WTC11 (cell line): ENCODE results near the gene GJD2. TPM values are rescaled to one million over a fixed set of nuclear protein-coding genes. Genes with fewer than 3 reads are reported as not detected.

ENCODE experiments used
- ATAC-seq: fragments of 200-7000 bp; cut with Tn5 transposase; 2 replicates; pipeline ENCODE4 v1.10.0; 2021; ENCODE audit warnings: mild to moderate bottlenecking, moderate library complexity
- CTCF ChIA-PET: fragments of 300-600 bp; sonication (Branson Sonifier 250); formaldehyde crosslinking; loops from one replicate; lab custom pipeline; 2021; ENCODE audit warnings: antibody characterized with exemption; lab: Charles Lee
- POLR2A ChIA-PET: fragments of 350-600 bp; sonication (Branson Sonifier 250); formaldehyde crosslinking; loops from one replicate; lab custom pipeline; 2021; ENCODE audit warnings: antibody characterized with exemption; lab: Charles Lee
- DNase-seq: peaks from one replicate; pipeline ENCODE4 v3.0.0; 2021; ENCODE audit warnings: low spot score
- H3K27ac Mint-ChIP-seq: 2 replicates; pipeline ENCODE4 v1.8.0; 2021; ENCODE audit warnings: mixed read lengths
- H3K27me3 Mint-ChIP-seq: 2 replicates; pipeline ENCODE4 v1.8.0; 2021; ENCODE audit warnings: low read depth, mild to moderate bottlenecking, moderate library complexity, mixed read lengths
- H3K36me3 Mint-ChIP-seq: 2 replicates; pipeline ENCODE4 v1.8.0; 2021; ENCODE audit warnings: mixed read lengths
- H3K4me1 Mint-ChIP-seq: 2 replicates; pipeline ENCODE4 v1.8.0; 2022; ENCODE audit warnings: mixed read lengths
- H3K4me3 Mint-ChIP-seq: 2 replicates; pipeline ENCODE4 v1.8.0; 2021; ENCODE audit warnings: mild to moderate bottlenecking, moderate library complexity, mixed read lengths
- H3K9me3 Mint-ChIP-seq: 2 replicates; pipeline ENCODE4 v1.8.0; 2021; ENCODE audit warnings: mixed read lengths
- CREB1 ChIP-seq: sonication (generic); formaldehyde crosslinking; IDR thresholded peaks from 2 replicates; pipeline ENCODE4 v1.8.0; 2023; ENCODE audit warnings: mild to moderate bottlenecking, missing genetic modification reagents
- EMX1 ChIP-seq: fragments of 250-450 bp; sonication (Bioruptor Pico); IDR thresholded peaks from 2 replicates; pipeline ENCODE4 v1.8.0; 2021; ENCODE audit warnings: mild to moderate bottlenecking
- FOXJ3 ChIP-seq: sonication (generic); formaldehyde crosslinking; IDR thresholded peaks from 2 replicates; pipeline ENCODE4 v1.9.0; 2021; ENCODE audit warnings: missing genetic modification reagents, mild to moderate bottlenecking, borderline replicate concordance
- FOXK1 ChIP-seq: sonication (generic); formaldehyde crosslinking; IDR thresholded peaks from 2 replicates; pipeline ENCODE4 v1.8.0; 2022; ENCODE audit warnings: mild to moderate bottlenecking, moderate library complexity, missing genetic modification reagents
- FOXP1 ChIP-seq: sonication (generic); formaldehyde crosslinking; IDR thresholded peaks from 2 replicates; pipeline ENCODE4 v1.8.0; 2022; ENCODE audit warnings: missing genetic modification reagents, mild to moderate bottlenecking, moderate library complexity, borderline replicate concordance
- PRRX2 ChIP-seq: fragments of 250-450 bp; sonication (Bioruptor Pico); IDR thresholded peaks from 2 replicates; pipeline ENCODE4 v1.8.0; 2021; ENCODE audit warnings: mild to moderate bottlenecking
- RORB ChIP-seq: fragments of 250-450 bp; sonication (Bioruptor Pico); IDR thresholded peaks from 2 replicates; pipeline ENCODE4 v1.9.0; 2021; ENCODE audit warnings: mild to moderate bottlenecking
- TEAD1 ChIP-seq: sonication (generic); formaldehyde crosslinking; IDR thresholded peaks from 2 replicates; pipeline ENCODE4 v1.8.0; 2022; ENCODE audit warnings: mild to moderate bottlenecking, missing genetic modification reagents
- ZNF671 ChIP-seq: fragments of 250-450 bp; sonication (Bioruptor Pico); IDR thresholded peaks from 2 replicates; pipeline ENCODE4 v1.8.0; 2021; ENCODE audit warnings: mild to moderate bottlenecking
- ZSCAN18 ChIP-seq: fragments of 250-450 bp; sonication (Bioruptor Pico); IDR thresholded peaks from 2 replicates; pipeline ENCODE4 v2.1.2; 2022; ENCODE audit warnings: mild to moderate bottlenecking, moderate library complexity
- total RNA-seq: library from RNA; stranded (reverse); gene quantifications from 3 replicates; pipeline ENCODE4 v1.2.3, GENCODE V29; 2021
- TF ChIP-seq, protein P1 (sequence below): sonication (generic); formaldehyde crosslinking; IDR thresholded peaks from 2 replicates; pipeline ENCODE4 v1.8.0; 2023; ENCODE audit warnings: mild to moderate bottlenecking, missing genetic modification reagents
- TF ChIP-seq, protein P2 (sequence below): sonication (generic); formaldehyde crosslinking; IDR thresholded peaks from 2 replicates; pipeline ENCODE4 v1.8.1; 2023; ENCODE audit warnings: mild to moderate bottlenecking, missing genetic modification reagents, moderate library complexity
- TF ChIP-seq, protein P3 (sequence below): fragments of 250-450 bp; sonication (Bioruptor Pico); IDR thresholded peaks from 2 replicates; pipeline ENCODE4 v1.9.0; 2021; ENCODE audit warnings: moderate library complexity, mild to moderate bottlenecking, inconsistent platforms, borderline replicate concordance
- TF ChIP-seq, protein P4 (sequence below): fragments of 250-450 bp; sonication (Bioruptor Pico); IDR thresholded peaks from 2 replicates; pipeline ENCODE4 v1.9.0; 2021; ENCODE audit warnings: mild to moderate bottlenecking
- TF ChIP-seq, protein P5 (sequence below): sonication (generic); formaldehyde crosslinking; IDR thresholded peaks from 2 replicates; pipeline ENCODE4 v1.8.1; 2023; ENCODE audit warnings: mild to moderate bottlenecking, missing genetic modification reagents
- TF ChIP-seq, protein P6 (sequence below): sonication (generic); formaldehyde crosslinking; IDR thresholded peaks from 2 replicates; pipeline ENCODE4 v1.8.1; 2023; ENCODE audit warnings: mild to moderate bottlenecking, missing genetic modification reagents, moderate library complexity
- TF ChIP-seq, protein P7 (sequence below): sonication (generic); formaldehyde crosslinking; IDR thresholded peaks from 2 replicates; pipeline ENCODE4 v1.8.1; 2023; ENCODE audit warnings: mild to moderate bottlenecking, moderate library complexity, missing genetic modification reagents

The GJD2 gene
- total RNA-seq, 1 experiment from 2014 or later: 0.22 TPM

GRCh38 chr15:34804113-34804512, 49.3 kb upstream of the GJD2 start:
- peaks cover 13% of the 10 kb centered on the region for H3K4me1 Mint-ChIP-seq
- H3K36me3 Mint-ChIP-seq: peaks cover 10% of the 10 kb centered on the region
- DNase-seq (no peak), ATAC-seq (no peak)
- no peak overlapping the region for H3K4me3 Mint-ChIP-seq
- no peak overlapping the region for H3K27ac Mint-ChIP-seq
- CTCF ChIA-PET: no interaction called here
- POLR2A ChIA-PET: no interaction called here
- H3K9me3 Mint-ChIP-seq: peaks cover 21% of the 10 kb centered on the region
- TF ChIP-seq, protein P1, sequence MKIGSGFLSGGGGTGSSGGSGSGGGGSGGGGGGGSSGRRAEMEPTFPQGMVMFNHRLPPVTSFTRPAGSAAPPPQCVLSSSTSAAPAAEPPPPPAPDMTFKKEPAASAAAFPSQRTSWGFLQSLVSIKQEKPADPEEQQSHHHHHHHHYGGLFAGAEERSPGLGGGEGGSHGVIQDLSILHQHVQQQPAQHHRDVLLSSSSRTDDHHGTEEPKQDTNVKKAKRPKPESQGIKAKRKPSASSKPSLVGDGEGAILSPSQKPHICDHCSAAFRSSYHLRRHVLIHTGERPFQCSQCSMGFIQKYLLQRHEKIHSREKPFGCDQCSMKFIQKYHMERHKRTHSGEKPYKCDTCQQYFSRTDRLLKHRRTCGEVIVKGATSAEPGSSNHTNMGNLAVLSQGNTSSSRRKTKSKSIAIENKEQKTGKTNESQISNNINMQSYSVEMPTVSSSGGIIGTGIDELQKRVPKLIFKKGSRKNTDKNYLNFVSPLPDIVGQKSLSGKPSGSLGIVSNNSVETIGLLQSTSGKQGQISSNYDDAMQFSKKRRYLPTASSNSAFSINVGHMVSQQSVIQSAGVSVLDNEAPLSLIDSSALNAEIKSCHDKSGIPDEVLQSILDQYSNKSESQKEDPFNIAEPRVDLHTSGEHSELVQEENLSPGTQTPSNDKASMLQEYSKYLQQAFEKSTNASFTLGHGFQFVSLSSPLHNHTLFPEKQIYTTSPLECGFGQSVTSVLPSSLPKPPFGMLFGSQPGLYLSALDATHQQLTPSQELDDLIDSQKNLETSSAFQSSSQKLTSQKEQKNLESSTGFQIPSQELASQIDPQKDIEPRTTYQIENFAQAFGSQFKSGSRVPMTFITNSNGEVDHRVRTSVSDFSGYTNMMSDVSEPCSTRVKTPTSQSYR (CRISPR knock-in tag): no peak
- TF ChIP-seq, protein P2, sequence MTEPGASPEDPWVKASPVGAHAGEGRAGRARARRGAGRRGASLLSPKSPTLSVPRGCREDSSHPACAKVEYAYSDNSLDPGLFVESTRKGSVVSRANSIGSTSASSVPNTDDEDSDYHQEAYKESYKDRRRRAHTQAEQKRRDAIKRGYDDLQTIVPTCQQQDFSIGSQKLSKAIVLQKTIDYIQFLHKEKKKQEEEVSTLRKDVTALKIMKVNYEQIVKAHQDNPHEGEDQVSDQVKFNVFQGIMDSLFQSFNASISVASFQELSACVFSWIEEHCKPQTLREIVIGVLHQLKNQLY (CRISPR knock-in tag): no peak
- TF ChIP-seq, protein P3, sequence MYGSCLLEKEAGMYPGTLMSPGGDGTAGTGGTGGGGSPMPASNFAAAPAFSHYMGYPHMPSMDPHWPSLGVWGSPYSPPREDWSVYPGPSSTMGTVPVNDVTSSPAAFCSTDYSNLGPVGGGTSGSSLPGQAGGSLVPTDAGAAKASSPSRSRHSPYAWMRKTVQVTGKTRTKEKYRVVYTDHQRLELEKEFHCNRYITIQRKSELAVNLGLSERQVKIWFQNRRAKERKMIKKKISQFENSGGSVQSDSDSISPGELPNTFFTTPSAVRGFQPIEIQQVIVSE (CRISPR knock-in tag): no peak
- TF ChIP-seq ZSCAN18 (CRISPR knock-in tag): no peak
- no peaks in the 10 kb centered on the region; the same call in 1 of the 2 replicates for H3K27me3 Mint-ChIP-seq

DNA sequence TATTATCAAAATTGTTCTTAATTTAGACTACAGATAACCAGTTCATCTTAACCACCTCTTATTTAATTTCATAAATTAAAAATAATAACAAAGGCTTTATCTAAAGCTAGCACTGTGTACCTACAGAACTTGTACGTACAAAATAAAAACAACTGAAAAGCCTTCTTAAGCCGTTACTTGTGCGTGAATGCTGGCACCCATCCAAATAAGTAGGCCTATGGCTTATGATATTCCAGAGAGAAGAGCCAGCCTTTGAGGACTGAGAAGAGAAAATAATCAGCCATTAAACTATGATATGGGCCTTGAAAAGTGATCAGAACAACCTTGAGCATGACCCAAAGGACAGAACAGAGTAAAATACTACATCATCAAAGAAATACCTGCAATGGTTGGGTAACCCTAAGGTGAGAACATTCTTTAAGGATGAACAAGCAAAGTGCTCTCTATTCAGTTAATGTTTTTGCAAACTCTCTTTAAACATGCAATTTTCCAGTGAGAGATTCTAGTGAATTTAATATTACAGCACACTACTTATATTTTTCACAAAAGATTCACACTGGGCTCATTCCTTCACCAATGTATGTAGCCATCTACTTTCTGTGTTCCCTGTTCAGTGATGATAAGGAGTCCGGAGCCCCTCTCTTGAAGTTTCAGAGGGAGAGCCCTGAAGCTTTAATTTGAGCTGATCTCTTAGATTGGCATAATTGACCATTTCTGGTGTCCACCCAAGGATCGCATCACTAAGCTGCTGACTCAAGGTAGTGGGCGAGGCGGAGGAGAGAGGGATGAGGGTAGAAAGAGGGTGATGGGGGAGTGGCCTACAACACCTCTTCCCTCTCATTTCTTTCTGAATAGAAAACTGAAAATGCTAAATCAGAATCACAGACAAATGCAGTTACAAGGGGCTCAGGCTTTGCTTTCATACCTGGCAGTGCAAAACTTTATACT, 48.3 kb upstream of the GJD2 start:
- peaks cover 10% of the 10 kb centered on the region for H3K36me3 Mint-ChIP-seq
- ChIA-PET POLR2A (no interaction called here), CTCF (no interaction called here)
- TF ChIP-seq TEAD1 (CRISPR knock-in tag): no peak
- TF ChIP-seq, protein P4, sequence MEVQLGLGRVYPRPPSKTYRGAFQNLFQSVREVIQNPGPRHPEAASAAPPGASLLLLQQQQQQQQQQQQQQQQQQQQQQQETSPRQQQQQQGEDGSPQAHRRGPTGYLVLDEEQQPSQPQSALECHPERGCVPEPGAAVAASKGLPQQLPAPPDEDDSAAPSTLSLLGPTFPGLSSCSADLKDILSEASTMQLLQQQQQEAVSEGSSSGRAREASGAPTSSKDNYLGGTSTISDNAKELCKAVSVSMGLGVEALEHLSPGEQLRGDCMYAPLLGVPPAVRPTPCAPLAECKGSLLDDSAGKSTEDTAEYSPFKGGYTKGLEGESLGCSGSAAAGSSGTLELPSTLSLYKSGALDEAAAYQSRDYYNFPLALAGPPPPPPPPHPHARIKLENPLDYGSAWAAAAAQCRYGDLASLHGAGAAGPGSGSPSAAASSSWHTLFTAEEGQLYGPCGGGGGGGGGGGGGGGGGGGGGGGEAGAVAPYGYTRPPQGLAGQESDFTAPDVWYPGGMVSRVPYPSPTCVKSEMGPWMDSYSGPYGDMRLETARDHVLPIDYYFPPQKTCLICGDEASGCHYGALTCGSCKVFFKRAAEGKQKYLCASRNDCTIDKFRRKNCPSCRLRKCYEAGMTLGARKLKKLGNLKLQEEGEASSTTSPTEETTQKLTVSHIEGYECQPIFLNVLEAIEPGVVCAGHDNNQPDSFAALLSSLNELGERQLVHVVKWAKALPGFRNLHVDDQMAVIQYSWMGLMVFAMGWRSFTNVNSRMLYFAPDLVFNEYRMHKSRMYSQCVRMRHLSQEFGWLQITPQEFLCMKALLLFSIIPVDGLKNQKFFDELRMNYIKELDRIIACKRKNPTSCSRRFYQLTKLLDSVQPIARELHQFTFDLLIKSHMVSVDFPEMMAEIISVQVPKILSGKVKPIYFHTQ (CRISPR knock-in tag): no peak
- no peak for TF ChIP-seq EMX1 (CRISPR knock-in tag)
- TF ChIP-seq, protein P5, sequence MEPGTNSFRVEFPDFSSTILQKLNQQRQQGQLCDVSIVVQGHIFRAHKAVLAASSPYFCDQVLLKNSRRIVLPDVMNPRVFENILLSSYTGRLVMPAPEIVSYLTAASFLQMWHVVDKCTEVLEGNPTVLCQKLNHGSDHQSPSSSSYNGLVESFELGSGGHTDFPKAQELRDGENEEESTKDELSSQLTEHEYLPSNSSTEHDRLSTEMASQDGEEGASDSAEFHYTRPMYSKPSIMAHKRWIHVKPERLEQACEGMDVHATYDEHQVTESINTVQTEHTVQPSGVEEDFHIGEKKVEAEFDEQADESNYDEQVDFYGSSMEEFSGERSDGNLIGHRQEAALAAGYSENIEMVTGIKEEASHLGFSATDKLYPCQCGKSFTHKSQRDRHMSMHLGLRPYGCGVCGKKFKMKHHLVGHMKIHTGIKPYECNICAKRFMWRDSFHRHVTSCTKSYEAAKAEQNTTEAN (CRISPR knock-in tag): no peak
- no peak for TF ChIP-seq PRRX2 (CRISPR knock-in tag)
- no peak for TF ChIP-seq RORB (CRISPR knock-in tag)
- TF ChIP-seq, protein P6, sequence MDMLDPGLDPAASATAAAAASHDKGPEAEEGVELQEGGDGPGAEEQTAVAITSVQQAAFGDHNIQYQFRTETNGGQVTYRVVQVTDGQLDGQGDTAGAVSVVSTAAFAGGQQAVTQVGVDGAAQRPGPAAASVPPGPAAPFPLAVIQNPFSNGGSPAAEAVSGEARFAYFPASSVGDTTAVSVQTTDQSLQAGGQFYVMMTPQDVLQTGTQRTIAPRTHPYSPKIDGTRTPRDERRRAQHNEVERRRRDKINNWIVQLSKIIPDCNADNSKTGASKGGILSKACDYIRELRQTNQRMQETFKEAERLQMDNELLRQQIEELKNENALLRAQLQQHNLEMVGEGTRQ: no peak
- no peak for TF ChIP-seq FOXK1 (CRISPR knock-in tag)
- TF ChIP-seq FOXJ3 (CRISPR knock-in tag): no peak
- TF ChIP-seq ZNF671 (CRISPR knock-in tag): no peak
- TF ChIP-seq, protein P1 (CRISPR knock-in tag): no peak
- TF ChIP-seq, protein P7, sequence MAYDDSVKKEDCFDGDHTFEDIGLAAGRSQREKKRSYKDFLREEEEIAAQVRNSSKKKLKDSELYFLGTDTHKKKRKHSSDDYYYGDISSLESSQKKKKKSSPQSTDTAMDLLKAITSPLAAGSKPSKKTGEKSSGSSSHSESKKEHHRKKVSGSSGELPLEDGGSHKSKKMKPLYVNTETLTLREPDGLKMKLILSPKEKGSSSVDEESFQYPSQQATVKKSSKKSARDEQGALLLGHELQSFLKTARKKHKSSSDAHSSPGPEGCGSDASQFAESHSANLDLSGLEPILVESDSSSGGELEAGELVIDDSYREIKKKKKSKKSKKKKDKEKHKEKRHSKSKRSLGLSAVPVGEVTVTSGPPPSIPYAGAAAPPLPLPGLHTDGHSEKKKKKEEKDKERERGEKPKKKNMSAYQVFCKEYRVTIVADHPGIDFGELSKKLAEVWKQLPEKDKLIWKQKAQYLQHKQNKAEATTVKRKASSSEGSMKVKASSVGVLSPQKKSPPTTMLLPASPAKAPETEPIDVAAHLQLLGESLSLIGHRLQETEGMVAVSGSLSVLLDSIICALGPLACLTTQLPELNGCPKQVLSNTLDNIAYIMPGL (CRISPR knock-in tag): no peak
- TF ChIP-seq FOXP1 (CRISPR knock-in tag): no peak
- no peak for TF ChIP-seq CREB1 (CRISPR knock-in tag)

More for the DNA sequence above, 48.3 kb upstream of the GJD2 start:
- DNase-seq: no peak
- H3K4me3 Mint-ChIP-seq: no peak overlapping the region
- H3K9me3 Mint-ChIP-seq: peaks cover 17% of the 10 kb centered on the region
- no peak overlapping the region for H3K27ac Mint-ChIP-seq
- no peaks in the 10 kb centered on the region; the same call in 1 of the 2 replicates for H3K27me3 Mint-ChIP-seq
- H3K4me1 Mint-ChIP-seq: peaks cover 15% of the 10 kb centered on the region
- ATAC-seq: no peak
